Panc1 (cell line): Measurements from ENCODE around the gene FAF1.

ENCODE experiments used
- TCF7L2 ChIP-seq: IDR thresholded peaks from 2 replicates; pipeline ENCODE4 v1.6.1; 2011; ENCODE audit warnings: mild to moderate bottlenecking, low read depth, low read length, inconsistent platforms
- TF ChIP-seq, protein P1 (sequence below): fragments of 450-650 bp; IDR thresholded peaks from 2 replicates; pipeline ENCODE4 v1.5.1; 2017; ENCODE audit warnings: mild to moderate bottlenecking

DNA sequence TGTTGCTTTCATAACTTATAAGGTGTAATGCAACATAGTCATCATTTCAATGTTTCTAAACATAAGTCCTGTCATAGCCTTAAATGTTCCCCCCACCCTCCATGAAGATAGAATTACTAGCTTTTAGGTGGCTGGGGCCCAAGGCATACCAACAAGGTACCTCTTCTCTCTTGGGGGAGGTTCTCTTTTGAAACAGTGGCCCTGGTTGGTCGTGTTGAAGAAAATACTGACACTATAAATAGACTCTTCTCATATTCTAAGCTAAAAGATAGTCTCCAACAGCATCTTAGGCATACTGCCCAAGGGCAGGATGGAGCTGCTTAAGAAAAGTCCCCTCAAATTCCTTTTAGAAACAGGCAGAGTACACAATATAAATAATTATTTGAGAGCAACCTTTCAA lies 255.0 kb downstream of the FAF1 start:
- no peak for TF ChIP-seq TCF7L2
- TF ChIP-seq, protein P1, sequence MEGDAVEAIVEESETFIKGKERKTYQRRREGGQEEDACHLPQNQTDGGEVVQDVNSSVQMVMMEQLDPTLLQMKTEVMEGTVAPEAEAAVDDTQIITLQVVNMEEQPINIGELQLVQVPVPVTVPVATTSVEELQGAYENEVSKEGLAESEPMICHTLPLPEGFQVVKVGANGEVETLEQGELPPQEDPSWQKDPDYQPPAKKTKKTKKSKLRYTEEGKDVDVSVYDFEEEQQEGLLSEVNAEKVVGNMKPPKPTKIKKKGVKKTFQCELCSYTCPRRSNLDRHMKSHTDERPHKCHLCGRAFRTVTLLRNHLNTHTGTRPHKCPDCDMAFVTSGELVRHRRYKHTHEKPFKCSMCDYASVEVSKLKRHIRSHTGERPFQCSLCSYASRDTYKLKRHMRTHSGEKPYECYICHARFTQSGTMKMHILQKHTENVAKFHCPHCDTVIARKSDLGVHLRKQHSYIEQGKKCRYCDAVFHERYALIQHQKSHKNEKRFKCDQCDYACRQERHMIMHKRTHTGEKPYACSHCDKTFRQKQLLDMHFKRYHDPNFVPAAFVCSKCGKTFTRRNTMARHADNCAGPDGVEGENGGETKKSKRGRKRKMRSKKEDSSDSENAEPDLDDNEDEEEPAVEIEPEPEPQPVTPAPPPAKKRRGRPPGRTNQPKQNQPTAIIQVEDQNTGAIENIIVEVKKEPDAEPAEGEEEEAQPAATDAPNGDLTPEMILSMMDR, result no peak
